Islet of Langerhans (tissue), 1 donor: ENCODE data around the gene NMT2.
A peak's percentile ranks its signal among the peaks of the same experiment; 100 is the strongest.

Source experiments
- FAIRE-seq: peaks from one replicate; lab custom pipeline; 2011; peaks lifted over from hg19 to GRCh38; lab: Jason Lieb, UNC

The NMT2 gene

GRCh38 chr10:15141136-15142054 lies 27.1 kb downstream of the NMT2 start:
- FAIRE-seq, result no peak

- no peak for FAIRE-seq
Measured at GRCh38 chr10:15140698-15141097, 27.8 kb downstream of the NMT2 start.

GRCh38 chr10:15137636-15138035 lies 30.9 kb downstream of the NMT2 start:
- no peak for FAIRE-seq

DNA sequence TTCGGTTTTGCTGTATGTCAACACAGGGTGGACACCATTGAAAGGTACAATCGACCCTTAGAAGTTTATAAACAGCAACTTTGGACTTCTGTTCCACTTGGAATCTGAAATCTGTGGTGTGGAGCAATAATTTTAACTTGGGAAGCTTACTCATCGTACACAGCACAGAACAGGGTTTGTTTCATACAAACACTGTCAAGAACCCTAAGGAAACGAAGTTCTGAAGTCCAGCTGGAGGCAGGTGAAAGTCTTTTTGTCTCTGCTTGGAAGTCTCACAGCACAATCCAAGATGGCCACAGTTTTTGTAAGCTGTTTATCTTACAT lies 31.5 kb downstream of the NMT2 start:
- no peak for FAIRE-seq

- no peak for FAIRE-seq
Measured at GRCh38 chr10:15136129-15137035, 32.1 kb downstream of the NMT2 start.

DNA sequence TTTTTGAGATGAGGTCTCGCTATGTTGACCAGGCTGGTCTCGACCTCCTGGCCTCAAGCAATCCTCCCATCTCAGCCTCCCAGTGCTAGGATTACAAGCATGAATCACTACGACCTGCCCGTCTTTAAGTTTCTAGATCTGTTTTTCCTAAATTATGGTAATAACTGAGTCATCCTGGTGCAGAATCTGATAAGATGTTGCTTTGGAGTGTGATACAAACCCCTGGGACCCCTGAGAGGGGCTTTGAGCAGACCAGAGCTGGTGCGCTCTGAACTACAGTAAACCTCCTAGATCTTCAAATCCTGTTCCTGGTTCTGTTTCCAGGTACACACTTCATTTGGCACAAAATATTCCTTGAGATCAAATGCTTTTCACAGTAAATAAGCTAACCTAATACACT lies 37.2 kb downstream of the NMT2 start:
- no peak for FAIRE-seq

GRCh38 chr10:15124908-15125307 lies 43.6 kb downstream of the NMT2 start:
- FAIRE-seq, result no peak

GRCh38 chr10:15124190-15124589 lies 44.3 kb downstream of the NMT2 start:
- no peak for FAIRE-seq

DNA sequence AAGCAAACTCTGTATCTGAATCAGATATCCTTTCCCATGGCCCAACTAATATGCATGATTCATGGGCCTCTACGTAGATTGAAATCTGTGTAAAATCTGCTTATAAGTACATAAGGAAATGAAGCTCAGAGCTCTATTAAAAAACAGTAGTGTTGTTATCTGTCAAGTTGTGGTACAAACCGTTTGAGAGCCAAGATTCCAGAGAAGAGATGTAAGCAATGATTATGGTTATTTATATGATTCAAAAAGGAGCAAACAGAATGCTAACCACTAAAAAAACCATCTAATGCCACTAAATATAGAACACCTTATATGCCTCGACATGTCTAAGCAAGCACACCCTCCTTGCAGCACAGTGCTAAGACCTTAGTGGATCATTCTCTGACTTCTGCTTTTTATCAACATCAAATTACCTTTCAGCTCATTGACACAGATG lies 44.7 kb downstream of the NMT2 start:
- no peak for FAIRE-seq

DNA sequence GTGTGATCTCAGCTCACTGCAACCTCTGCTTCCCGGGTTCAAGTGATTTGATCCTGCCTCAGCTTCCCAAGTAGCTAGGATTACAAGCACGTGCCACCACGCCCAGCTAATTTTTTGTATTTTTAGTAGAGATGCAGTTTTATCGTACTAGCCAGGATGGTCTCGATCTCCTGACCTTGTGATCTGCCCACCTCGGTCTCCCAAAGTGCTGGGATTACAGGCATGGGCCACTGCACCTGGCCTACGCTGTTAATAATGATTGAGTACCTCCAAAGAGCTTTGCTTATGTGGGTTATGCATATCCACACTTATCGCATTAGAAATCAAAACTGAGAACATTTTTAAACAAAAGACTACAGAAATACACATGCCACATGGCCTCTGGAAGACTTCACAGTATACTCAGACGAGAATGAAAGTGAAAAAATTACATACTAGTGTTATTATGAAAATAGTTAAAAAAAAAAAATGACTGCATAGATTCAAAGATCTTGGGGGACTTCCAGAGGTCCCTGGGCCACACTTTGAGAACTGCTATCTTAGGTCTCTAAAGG lies 45.9 kb downstream of the NMT2 start:
- FAIRE-seq, result no peak

DNA sequence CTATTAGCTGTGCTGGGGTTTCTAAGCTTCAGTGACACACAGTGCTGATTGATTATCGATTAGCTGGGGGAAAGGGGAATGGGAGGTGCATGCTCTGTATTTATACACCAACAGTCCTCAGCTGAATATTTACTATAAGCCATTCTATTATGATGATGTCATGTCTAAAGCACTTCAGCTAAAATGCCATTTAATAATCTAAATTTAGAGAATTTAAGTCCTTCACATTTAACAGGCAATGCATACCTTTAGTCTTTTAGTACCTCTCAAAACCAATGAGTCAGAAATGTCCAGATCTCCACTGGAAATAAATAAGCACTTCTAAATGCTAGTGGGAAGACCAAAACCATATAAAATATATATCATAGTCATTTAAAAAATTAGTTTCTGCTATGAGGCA lies 46.8 kb downstream of the NMT2 start:
- no peak for FAIRE-seq

- FAIRE-seq, result no peak
Measured at GRCh38 chr10:15120523-15120922, 48.0 kb downstream of the NMT2 start.

GRCh38 chr10:15118615-15119014 lies 49.9 kb downstream of the NMT2 start:
- no peak for FAIRE-seq

GRCh38 chr10:15116225-15116624 lies 52.3 kb downstream of the NMT2 start:
- FAIRE-seq, result no peak

DNA sequence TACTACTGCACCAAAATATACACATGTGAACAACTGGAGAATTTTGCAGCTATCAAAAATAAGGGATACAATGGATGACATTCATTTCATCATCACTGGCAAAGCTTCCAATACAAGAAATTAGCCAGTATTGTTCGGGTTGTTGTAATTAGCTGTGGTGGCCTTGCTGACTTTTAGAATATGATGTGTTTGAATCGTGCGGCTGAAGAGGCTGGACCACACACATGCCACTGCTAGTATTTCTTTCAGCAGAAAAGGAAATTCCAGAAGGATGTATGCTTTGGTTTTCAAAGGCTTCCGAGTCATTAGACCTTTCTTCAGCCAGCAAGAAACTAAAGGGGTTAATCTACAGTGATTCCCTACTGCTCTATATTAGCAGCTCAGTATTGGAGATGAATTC lies 54.7 kb downstream of the NMT2 start:
- no peak for FAIRE-seq

GRCh38 chr10:15112657-15113056 lies 55.8 kb downstream of the NMT2 start:
- FAIRE-seq, result no peak

- FAIRE-seq, result no peak
Measured at GRCh38 chr10:15106352-15107013, 62.0 kb downstream of the NMT2 start.

DNA sequence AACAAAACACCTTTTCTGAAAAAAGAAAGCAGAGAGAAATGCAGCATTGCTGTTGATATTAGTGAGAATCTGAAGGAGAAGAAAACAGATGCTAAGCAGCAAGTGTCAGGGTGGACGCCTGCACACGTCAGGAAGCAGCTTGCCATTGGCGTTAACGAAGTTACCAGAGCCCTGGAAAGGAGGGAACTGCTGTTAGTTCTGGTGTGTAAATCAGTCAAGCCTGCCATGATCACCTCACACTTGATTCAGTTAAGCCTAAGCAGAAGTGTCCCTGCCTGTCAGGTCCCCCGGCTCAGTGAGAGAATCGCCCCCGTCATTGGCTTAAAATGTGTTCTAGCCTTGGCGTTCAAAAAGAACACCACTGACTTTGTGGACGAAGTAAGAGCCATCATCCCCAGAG lies 65.0 kb downstream of the NMT2 start:
- no peak for FAIRE-seq

- no peak for FAIRE-seq
Measured at GRCh38 chr10:15099886-15100285, 68.6 kb downstream of the NMT2 start.

DNA sequence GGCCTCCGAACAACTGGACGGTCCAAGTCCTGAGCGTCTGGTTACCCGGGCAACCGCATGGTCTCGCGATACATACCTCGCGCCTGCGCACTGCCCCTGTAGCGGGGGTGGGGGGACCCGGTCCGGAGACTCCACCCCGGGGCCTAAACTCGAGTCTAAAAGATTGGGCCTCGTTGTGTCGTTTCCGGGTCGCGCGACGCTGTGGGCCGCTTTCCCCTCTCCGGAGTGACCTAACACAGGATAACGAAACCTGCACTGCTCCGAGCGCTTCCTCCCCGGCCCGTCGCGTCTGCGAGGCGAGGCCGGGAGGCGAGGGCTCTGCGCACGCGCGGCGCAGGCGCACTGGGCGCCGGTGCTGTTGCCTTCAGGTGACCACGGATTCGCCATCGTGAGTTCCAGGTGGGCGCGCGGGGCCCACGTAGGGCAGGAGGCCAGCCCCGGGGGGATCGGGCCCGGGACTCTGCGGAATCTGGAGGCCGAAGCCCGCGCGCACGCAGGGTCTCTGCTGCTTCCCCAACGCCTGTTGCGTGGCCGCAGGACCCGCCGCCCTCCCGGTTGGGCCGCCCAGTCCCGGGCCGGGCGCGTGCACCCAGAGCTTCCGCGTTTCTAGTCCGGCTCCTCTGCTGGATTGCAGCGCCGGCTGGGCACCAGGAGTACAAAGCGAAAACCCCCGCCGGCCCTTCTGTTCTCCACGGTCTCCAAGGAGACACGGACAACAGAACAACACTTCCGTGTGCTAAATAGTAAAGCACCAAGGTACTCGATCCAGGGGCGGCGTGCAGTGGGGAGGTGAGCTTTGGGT lies 71.3 kb downstream of the NMT2 start, which contains the start of gene RPP38:
RPP38 (plus strand) TSS at position 345 of the 802 bp plus-strand sequence. CDS start 5,960 bp downstream, outside the sequence.
- FAIRE-seq, result peak; percentile 53

DNA sequence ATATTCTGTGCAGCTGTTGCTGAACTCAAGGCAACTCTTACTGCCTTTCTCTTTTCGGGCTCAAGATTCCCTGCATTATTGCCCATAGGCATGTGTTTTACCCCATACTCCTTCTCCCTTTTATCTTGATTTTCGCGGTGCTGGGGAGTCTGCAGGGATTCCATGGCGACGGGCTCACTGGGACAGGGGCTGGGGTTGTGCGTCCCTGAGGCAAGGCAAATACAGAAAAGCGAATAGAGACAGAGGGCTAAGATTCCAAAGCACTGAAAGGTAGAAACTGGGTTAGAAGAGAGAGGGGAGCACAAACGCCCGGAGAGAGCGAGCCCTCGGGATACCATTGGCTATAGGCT lies 71.9 kb downstream of the NMT2 start:
- no peak for FAIRE-seq
